Loucy (cell line): Measurements from ENCODE around the gene STK11IP.

ENCODE experiments used
- EZH2phosphoT487 ChIP-seq: fragments of 200-600 bp; IDR thresholded peaks from 2 replicates; pipeline ENCODE4 v1.6.1; 2018; ENCODE audit warnings: antibody characterized with exemption, mild to moderate bottlenecking, moderate library complexity, borderline replicate concordance
- TF ChIP-seq, protein P1 (sequence below): fragments of 200-600 bp; sonication (generic); conservative IDR thresholded peaks from 2 replicates; pipeline ENCODE4 v1.5.1; 2014; ENCODE audit warnings: mild to moderate bottlenecking, antibody characterized with exemption, low read length

- TF ChIP-seq, protein P1, sequence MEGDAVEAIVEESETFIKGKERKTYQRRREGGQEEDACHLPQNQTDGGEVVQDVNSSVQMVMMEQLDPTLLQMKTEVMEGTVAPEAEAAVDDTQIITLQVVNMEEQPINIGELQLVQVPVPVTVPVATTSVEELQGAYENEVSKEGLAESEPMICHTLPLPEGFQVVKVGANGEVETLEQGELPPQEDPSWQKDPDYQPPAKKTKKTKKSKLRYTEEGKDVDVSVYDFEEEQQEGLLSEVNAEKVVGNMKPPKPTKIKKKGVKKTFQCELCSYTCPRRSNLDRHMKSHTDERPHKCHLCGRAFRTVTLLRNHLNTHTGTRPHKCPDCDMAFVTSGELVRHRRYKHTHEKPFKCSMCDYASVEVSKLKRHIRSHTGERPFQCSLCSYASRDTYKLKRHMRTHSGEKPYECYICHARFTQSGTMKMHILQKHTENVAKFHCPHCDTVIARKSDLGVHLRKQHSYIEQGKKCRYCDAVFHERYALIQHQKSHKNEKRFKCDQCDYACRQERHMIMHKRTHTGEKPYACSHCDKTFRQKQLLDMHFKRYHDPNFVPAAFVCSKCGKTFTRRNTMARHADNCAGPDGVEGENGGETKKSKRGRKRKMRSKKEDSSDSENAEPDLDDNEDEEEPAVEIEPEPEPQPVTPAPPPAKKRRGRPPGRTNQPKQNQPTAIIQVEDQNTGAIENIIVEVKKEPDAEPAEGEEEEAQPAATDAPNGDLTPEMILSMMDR = no peak
- no peak for TF ChIP-seq EZH2phosphoT487
Measured at GRCh38 chr2:219548990-219549389, 48.7 kb upstream of the STK11IP start.
